ENCODE measurements around the gene CBL.

DNA sequence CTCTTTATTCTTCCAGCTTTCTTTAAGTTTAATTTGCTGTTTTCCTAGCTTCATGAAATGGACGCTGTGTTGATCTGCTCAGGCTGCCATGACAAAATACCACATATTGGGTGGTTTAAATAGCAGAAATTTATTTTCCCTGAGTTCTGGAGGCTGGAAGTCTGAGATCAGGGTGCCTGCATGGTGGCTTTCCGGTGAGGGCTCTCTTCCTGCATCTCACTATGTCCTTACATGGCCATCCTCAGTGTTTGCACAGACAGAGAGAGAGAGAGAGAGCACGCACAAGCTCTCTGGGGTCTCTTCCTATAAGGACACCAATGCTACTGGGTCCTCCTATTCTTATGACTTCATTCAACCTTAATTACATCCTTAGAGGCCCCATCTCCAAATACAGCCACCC, 82.1 kb downstream of the CBL start:
- TF ChIP-seq CTCF (IDR thresholded peaks at IDR 0.05; ENCODE audit: borderline replicate concordance, extremely low read depth, low read length, poor library complexity, severe bottlenecking) (no peak), EZH2 (IDR thresholded peaks at IDR 0.05; ENCODE audit: borderline replicate concordance, low read depth, low read length, severe bottlenecking) (no peak)
